Stimulated activated CD4-positive, alpha-beta T cell treated with anti-CD3 and anti-CD28 coated beads, Interleukin-2, amount 100 ng/mL, for 4 hours (primary cell): ENCODE measurements around the gene PHF21B.

Experiments
- DNase-seq: peaks from one replicate; pipeline ENCODE4 v3.0.0-alpha.2; 2020; ENCODE audit warnings: low read depth

The PHF21B gene

DNA sequence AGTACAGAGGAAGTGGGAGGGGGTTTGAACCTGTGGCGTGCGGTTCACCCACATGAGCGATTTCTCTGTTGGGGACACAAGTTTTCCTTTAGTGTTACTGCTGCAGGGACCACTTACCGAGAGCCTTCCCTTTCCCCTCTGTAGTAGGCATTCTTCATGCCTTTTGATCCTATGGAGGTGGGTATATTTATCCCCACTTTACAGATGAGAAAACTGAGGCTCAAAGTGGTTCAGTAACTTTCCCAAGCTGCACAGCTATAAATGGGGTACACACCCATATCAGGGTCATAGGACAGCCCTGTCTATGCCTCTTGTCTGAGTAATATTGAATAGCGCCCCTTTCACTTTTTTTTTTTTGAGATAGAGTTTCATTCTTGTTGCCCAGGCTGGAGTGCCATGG is 3.3 kb upstream of the PHF21B start:
- DNase-seq: no peak

DNA sequence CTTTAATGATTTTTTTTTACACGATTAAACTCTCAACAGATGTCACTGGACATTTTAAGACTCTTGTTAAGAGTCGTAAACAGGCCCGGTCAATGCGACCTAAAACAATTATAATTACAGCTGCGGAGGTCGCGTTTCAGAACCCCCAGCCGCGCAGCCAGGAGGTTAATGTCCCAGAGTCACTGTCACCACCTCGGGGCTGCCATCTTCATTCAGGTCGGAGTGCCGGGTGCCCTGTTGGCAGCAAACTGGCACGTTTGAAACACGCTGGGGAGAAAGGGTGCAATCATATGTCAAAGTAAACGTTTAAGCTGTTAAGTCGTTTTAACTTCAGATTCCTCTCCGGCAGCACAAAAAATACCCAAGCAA is 711 bp upstream of the PHF21B start:
- DNase-seq: no peak

DNA sequence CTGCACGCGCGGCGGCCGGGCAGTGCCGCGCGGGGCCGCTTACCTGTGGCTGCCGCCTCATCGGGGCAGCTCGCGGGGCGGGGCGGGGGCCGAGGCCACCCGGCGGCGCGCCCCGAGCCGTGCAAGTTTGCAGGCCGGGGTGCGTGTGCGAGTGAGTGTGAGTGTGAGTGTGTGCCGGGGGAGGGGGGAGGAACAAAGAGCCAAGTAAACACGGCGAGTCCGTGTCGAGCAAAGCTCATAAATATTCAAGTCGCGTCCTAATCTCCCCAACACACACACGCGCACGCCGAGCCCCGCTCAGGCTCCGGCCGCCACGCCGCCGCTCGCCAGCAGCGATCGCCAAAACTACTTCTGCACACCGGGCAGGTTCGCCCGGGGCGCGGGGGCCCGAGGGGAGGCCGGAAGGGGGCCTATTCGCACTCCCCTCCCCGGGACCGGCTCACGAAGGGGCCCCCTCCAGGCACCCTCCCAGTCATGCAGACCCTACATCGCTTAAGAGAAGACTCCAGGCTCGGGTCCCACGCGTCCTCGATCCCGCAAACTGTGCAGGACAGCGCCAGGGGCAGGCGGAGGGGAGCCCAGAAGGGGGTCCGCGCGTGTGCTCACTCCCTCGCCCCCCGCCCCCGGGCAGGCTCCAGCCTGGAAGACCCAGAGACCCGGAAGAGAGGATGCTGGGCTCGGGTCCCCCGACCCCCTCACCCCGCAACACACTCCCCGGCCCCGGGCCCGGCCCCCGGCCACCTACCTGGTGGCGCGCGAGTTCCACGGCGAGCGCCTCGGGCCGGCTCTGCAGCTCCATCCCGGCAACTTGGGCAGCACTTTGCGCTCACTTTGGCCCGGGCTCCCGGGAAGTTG is 827 bp downstream of the PHF21B start:
- DNase-seq: no peak

DNA sequence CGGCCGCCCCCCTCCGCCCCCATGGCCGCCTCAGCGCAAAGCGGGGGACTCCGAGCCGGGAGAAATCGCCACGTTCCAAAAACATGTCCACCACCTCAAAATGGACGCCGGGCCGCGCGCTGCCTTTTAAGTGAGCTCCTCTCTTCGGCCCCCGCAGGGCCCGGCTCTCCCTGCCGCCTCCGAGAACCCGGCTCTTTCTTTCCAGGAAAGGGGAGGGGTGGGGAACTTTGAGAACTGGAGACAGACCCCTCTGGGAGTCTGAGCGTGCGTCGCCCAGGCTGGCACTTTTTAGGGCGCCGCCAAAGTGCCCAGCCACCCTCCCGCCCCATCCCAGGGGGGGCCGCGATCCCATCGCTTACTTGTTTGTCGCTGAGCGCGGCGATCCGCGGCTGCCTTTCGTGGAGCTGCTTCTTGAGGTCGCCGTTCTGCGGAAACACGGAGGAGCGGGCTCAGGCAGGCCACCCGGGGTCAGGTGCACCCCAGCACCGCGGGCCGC is 1.6 kb downstream of the PHF21B start:
- no peak for DNase-seq

DNA sequence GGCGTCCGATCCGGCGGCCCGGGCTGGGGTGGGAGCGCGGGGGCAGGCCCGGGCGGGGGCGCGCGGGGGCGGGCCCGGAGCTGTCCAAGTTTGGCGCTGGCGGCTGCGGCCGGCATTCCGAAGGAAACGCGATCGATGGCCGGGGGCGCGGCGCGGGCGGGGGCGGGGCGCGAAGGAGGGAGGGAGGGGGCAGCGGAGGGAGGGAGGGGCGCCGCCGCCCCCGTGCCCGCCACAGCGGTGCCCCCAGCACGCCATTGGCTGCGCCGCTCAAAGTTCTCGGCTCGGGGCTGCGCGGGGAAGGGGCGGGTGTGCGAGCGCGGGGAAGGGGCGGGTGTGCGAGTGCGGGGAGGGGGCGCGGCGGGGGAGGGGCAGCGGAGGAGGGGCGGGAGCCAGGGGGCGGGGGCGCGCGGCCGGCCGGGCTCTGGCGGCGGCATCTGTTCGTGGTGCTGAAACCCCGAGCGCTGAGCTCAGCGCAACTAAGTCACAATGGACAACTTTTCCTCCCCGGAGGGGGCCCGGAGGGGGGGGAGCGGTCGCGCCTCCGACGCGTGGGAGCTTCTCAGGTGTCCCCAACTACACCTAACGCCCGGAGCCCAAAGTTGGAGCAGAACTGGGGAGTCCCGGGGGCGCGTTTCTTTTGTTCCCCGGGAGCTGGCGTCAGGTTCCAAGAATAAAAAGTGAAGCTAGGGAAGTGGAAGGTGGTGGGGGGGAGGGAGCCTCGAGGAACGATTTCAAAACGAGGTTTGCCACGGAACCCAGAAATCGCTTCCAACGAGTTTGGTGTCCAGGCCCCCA is 2.2 kb downstream of the PHF21B start:
- DNase-seq: no peak

DNA sequence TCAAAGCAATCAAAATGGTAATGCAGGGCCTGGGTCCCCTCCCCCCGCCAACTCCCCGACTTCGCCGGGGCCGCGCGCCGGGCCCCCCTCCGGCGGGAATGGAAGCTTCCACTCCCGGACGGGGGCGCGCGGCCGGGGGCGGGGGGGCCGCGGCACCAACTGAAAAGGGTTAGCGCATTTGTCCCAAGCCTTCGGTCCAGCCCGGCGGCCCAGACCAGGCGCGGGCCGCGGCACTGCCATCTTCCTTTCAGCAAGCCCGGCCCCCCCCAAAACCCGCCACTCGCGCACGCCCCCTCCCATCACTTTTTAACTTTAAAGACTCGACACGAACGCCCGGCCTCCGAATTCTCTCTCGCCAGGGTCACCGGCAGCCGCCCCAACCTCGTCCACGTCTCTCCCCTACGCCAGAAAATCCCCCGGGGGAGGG is 2.8 kb downstream of the PHF21B start:
- DNase-seq: no peak

DNA sequence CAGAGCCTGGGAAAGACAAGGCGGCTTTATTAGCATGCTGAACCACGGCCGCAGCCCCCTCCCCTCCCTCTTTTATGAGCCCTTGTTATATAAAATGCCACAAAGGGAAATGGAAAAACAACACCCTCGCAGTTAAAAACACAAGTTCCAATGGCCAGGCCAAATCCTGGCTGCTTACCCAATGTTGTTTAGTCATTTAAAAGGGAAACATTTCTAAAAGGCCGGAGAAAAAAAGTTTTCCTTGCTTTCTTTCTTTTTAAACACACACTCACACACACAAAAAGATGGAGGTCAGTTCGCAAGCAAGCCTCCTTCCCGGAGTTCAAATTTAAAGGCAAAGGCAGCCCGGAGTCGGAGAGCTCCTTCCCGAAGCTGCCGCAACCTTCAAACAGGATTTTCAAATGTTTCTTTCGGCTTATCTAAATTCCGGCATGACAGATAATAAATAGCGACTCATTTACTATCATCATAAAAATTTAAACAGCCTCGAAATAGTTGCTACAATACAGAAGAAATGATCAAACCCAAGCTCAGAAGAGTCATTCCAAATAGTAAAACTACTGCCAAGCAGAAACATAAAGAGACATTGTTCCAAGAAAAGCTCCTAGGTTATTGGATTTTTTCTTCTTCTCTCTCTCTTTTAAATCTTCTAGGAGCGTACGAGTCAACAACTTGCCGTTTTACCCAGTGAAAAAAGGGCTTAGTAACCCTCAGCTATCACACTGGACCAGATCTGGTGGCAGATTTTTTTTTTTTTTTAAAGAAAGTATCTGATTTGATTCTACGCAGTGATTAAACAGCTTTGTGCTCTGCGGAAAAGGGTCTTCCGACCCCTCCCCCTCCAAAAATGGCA is 3.5 kb downstream of the PHF21B start:
- no peak for DNase-seq

DNA sequence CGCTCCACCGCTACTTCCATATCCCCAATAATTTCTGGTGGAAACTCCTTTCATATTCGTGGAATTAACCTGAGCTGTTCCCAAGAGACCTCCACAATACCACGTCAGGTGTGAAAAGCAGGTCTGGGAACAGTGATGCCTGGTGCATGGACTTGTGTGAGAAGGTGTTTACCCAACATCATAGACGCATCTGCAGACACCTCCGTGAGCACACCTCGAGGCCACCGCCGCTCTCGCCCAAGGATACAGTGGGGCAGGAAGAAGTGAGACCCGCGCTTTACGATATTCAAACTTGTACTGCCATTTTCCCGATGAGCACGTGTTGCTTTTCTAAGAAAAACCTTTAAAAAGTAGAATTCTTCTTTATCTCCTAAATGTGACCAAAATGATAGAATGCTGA is 8.2 kb downstream of the PHF21B start:
- no peak for DNase-seq

DNA sequence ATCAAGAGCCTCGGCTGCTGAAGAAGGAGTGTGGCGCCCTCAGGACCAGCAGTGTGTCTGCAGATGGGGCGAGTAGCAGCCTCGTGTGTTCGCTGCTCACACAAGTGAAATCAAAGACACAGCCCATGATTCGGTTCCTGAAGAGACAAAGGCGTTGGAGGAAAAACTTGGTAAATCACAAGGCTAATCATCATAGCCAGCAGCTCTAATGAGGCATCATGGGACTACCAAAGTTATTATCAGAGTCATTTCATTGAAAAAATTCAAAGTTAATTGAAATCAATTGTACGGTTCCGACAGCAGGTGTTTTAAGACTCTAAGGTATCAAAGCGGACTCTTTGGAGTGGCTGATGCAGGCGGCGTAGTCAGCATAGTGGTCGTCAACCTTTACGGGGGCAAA is 9.5 kb downstream of the PHF21B start:
- DNase-seq: no peak

DNA sequence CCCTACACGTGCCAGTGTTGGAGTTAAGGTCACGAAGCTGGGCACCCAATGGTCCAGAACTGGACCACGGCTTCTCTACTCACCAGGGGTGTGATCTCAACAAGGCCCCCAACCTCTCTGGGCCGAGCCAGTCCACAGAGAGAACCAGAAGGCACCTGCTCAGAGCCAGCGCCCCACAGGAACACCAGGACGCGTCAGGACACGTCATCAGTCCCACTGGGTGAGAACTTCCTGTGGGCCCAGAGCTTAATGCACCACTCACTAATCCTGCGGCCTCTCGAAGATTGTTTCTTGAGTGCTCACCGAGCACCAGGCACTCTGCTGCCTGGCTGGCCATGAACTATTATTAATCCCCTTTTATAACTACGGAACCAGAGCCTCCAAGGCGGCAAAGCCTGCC is 10.1 kb downstream of the PHF21B start:
- DNase-seq: no peak

DNA sequence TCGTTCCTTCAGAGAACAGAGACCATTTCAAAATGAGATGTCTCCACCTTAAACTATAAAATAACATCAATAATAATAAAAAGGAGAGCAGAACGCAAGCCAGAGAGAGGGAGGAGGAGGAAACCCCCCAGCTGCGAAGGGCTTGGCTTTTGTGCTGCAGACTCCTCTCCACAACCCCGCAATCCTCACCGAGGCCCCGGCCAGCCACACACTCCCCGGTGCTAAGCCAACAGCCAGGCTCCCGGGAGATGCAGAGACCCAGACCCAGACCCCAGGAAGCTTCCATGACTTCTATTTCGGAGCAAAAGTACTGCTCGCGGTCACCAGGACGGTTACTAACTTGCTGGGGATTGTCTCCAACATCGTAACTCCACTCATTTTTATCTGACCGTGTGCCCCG is 10.6 kb downstream of the PHF21B start:
- no peak for DNase-seq

DNA sequence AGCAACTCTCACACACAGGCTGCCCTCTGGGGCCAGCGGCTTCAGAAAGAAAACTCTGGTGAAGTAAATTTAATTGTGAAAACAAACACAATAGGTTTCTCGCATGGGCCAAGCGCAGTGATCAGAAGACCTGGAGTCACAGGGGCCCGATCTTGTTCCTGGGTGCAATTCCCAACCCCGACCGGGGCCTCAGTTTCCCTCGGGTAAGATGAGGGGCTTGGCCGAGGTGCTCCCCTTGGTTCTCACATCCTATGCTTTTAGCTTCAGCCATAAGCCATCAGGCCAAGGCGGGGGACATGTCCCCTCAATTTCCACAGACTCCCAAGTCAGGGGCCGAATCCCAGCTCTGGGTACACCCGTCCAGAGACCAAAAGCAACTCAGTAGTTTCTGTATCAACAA is 11.5 kb downstream of the PHF21B start:
- DNase-seq: no peak

DNA sequence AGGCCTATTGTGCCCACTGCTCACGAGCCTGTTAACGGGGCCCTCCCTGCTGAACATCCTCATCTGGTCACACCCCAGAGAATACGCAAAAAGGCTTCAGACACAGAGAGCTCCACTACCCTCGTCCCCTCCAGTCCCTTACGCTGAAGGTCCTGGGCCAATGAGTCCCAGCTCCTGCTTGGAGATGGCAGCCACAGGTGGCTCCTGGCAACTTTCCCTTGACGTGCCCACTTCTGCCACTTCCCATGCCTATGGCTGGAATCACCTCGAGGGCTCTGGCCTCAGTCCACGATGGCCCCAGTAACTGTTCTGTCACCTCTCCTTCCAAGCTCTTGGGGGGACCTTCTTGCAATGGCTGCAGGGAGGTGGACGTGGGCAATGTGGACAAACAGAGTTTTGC is 12.7 kb downstream of the PHF21B start:
- DNase-seq: no peak

DNA sequence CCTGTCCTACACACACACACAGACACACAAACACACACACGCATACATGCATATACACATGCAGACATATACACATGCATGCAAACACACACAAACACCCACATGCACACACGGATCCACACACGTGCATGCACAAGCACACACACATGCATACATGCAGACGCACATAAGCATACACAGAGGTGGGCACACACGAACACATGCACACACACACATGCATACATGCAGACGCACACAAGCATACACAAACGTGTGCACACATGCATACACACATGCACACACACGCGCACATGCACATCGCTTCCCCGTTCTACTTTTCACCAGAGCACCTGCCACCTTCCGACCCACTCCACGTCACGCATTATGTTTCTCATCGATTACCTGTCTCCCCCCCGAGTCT is 13.2 kb downstream of the PHF21B start:
- DNase-seq: no peak

DNA sequence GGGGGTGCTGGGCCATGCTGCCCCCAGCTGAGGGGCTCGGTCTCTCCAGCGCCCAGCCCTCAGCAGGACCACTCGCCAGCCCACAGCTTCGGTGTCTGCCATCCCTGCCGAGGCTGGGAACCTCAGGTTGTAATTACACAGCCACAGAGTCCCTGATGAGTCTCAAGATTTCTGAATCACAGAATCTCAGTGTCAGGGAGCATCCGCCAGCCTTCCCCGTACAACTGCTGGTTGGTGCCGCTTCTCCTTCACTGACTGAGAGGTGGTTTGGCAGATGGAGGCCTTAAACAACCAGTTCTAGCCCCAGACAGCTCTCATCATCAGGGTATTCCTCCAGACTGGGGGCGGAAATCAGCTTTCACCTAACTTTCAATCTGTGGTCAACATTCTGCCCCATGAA is 13.7 kb downstream of the PHF21B start:
- DNase-seq: no peak

DNA sequence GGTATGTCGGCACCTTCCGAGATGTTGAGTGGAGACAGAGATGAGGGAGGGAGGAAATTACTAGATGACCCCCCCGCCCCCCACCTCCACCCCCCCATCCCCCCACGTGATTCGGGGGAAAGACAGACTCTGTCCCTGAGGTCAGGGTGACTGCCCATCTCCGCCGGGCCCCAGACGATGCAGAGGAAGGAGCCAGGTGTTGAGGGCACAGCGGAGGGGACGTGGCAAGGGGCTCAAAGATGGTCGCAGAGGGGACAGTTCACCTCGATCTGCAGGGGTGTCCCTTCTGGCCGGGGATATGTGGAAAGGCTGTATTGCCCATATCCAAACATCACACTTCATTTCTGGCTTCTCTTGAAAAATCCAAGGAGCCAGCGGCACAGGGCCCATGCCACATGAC is 14.1 kb downstream of the PHF21B start:
- DNase-seq: no peak

DNA sequence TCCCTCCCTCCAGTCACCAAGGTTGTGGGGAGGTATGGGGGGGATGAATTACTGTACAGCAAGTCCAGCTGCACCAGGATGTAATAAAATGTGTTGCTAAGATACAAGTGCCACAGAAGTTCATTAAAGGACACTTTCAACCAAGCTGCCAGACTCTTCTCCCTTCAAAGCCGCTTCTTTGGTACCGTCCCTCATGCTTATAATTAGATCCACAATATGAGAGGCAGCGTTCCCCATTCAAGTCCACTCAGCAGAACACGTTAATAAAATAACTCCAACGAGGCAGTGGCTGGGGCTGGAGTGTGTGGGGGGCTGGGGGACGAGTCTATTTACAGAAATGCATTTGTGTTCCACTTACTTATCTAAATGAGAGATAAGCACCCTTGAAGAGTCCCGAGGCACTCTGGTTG is 14.7 kb downstream of the PHF21B start:
- DNase-seq: no peak

DNA sequence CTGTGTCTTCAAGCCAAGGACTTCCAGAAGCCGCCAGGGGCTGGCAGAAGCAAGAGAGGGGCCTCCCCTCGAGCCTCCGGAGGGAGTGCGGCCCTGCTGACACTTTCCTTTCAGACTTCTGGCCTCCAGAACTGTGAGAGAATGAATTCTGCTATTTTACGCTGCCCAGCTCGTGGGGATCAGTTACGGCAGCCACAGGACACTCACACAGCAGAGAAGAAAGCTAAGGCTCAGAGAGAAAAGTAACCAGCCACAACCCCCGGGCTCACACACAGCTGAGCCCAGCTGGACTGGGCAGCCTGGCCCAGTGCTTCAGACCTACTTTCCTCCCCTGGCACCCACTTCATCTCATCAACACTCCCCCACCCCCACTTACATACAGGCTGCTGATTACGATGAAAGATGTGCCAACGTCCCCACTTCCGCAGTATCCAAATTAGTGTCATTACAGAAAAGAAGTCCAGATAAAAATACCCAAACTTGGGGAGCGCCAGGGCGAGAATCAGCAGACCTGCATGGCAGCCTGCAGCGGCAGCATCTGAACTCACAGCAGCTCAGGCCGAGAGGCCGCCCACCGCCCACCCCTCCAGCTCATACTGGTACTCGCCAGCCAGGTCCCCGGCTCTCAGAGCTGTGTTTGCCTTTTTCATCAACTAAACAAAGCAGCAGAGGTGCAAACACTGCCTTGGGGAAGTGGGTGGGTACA is 15.3 kb downstream of the PHF21B start:
- DNase-seq: no peak

DNA sequence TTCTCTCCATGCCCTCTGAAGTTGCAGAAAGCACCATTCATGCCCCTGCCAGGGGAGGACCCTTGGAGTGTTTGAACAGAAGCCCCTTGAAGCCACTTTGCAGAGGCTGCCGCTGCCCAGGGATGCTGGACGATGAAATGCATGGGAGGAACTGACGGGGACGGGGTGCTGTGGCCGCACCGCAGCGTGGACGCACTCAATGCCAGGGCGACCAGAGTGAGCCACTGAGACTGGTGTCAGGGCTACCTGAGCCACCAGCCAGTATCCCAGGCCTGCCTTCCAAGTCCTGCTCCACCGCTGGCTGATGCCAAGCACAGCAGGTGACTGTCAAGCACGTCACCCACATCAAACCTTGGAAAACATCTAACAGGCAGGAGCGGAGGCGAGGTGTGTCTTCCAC is 17.6 kb downstream of the PHF21B start:
- no peak for DNase-seq

DNA sequence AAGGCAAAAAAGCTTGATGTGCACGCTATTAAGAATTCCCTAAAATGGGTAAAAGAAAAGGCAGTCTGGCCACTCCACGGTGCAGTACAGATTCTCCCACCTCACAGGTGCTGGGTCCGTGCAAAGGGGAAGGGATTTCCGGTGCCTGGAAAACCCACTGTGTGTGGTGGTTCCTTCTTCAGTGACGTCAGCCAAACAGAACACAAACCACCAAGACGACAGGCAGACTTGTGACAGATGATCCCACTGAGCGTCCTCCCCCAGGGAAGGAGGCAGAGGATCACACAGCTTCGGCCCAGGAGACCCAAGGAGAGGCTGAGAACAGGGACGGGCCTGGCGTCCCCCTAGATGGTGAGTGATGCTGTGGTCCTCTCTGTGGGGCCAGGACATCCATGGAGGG is 18.6 kb downstream of the PHF21B start:
- no peak for DNase-seq

DNA sequence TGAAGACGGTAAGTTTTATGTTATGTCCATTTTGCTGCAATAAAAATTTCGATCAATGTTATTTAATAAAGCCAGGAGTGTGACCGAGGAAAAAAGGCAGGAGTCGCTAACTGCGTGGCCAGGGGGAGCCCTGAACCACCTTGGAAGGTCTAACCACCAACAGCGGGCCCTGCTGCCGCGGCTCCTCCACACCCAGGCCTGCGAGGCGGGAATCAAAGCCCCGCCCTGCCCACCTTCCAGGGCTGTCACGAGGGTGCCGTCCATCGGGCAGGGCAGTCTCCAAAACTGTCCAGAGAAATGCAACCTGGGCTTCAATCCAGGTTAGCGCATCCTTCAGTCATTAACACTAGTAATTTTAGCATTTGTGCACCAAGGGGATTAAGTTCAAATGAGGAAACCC is 19.0 kb downstream of the PHF21B start:
- DNase-seq: no peak

DNA sequence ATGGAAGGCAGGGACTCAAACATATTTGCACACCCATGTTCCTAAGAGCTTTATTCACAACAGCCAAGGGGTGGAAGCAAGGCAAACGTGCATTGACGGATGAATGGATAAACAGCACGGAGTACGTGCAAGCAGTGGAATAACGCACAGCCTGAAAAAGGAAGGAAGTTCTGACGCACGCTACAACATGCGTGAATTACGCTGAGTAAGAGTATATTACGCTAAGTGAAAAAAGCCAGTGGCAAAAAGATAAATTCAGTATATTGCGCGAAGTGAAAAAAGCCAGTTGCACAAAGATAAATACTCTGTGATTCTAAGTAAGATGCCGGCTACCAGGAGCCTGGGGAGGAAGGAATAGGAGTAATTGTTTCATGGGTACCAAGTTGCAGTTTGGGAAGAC is 19.5 kb downstream of the PHF21B start:
- no peak for DNase-seq
